ENCODE measurements around the gene SERPINE1.
A peak's percentile ranks its signal among the peaks of the same experiment; 100 is the strongest.
"Not testable (repeated sequence)": the region's sequence is repeated elsewhere in the genome, so short reads cannot be mapped to it uniquely, and the experiment has no call there.

Gene SERPINE1

GRCh38 chr7:101111261-101111660 lies 15.6 kb upstream of the SERPINE1 start:
- H3K9me3 Mint-ChIP-seq: no peaks in the 10 kb centered on the region
- H3K27me3 Mint-ChIP-seq (ENCODE audit: low read depth): no peaks in the 10 kb centered on the region
- no peaks in the 10 kb centered on the region for H3K36me3 Mint-ChIP-seq (ENCODE audit: low read depth)
- H3K27ac Mint-ChIP-seq: no peak overlapping the region
- H3K4me1 Mint-ChIP-seq (ENCODE audit: low read depth): no peaks in the 10 kb centered on the region
- H3K4me3 Mint-ChIP-seq: no peak overlapping the region

GRCh38 chr7:101112233-101112632 lies 14.7 kb upstream of the SERPINE1 start:
- Mint-ChIP-seq H3K4me1 (ENCODE audit: low read depth) (no peaks in the 10 kb centered on the region), H3K9me3 (no peaks in the 10 kb centered on the region), H3K4me3 (no peak overlapping the region), H3K27ac (no peak overlapping the region), H3K36me3 (ENCODE audit: low read depth) (no peaks in the 10 kb centered on the region), H3K27me3 (ENCODE audit: low read depth) (no peaks in the 10 kb centered on the region)

- H3K9me3 Mint-ChIP-seq; H3K36me3 Mint-ChIP-seq (ENCODE audit: low read depth); H3K27ac Mint-ChIP-seq; H3K4me1 Mint-ChIP-seq (ENCODE audit: low read depth); H3K4me3 Mint-ChIP-seq; H3K27me3 Mint-ChIP-seq (ENCODE audit: low read depth): not testable (repeated sequence)
Observed at GRCh38 chr7:101113140-101113539, 13.8 kb upstream of the SERPINE1 start.

- H3K27me3 Mint-ChIP-seq (ENCODE audit: low read depth): peaks cover 2% of the 10 kb centered on the region
- H3K9me3 Mint-ChIP-seq: no peaks in the 10 kb centered on the region
- no peak overlapping the region for H3K4me3 Mint-ChIP-seq
- H3K36me3 Mint-ChIP-seq (ENCODE audit: low read depth): no peaks in the 10 kb centered on the region
- H3K4me1 Mint-ChIP-seq (ENCODE audit: low read depth): no peaks in the 10 kb centered on the region
- H3K27ac Mint-ChIP-seq: no peak overlapping the region
Observed at GRCh38 chr7:101113836-101114235, 13.1 kb upstream of the SERPINE1 start.

- H3K27ac Mint-ChIP-seq: no peak overlapping the region
- peaks cover 4% of the 10 kb centered on the region for H3K27me3 Mint-ChIP-seq (ENCODE audit: low read depth)
- no peak overlapping the region for H3K4me3 Mint-ChIP-seq
- H3K4me1 Mint-ChIP-seq (ENCODE audit: low read depth): no peaks in the 10 kb centered on the region
- H3K9me3 Mint-ChIP-seq: no peaks in the 10 kb centered on the region
- H3K36me3 Mint-ChIP-seq (ENCODE audit: low read depth): no peaks in the 10 kb centered on the region
Observed at GRCh38 chr7:101114492-101114891, 12.4 kb upstream of the SERPINE1 start.

GRCh38 chr7:101115215-101115614 lies 11.7 kb upstream of the SERPINE1 start:
- H3K36me3 Mint-ChIP-seq (ENCODE audit: low read depth): no peaks in the 10 kb centered on the region

GRCh38 chr7:101116898-101117297 lies 10.0 kb upstream of the SERPINE1 start:
- peaks cover 10% of the 10 kb centered on the region for H3K27me3 Mint-ChIP-seq (ENCODE audit: low read depth)
- H3K4me3 Mint-ChIP-seq: no peak overlapping the region
- H3K36me3 Mint-ChIP-seq (ENCODE audit: low read depth): no peaks in the 10 kb centered on the region
- no peaks in the 10 kb centered on the region for H3K9me3 Mint-ChIP-seq
- peaks cover 1% of the 10 kb centered on the region for H3K4me1 Mint-ChIP-seq (ENCODE audit: low read depth)
- no peak overlapping the region for H3K27ac Mint-ChIP-seq

More at GRCh38 chr7:101115215-101115614, 11.7 kb upstream of the SERPINE1 start:
- H3K4me1 Mint-ChIP-seq (ENCODE audit: low read depth): no peaks in the 10 kb centered on the region
- H3K27me3 Mint-ChIP-seq (ENCODE audit: low read depth): peaks cover 8% of the 10 kb centered on the region
- H3K4me3 Mint-ChIP-seq: no peak overlapping the region
- H3K9me3 Mint-ChIP-seq: no peaks in the 10 kb centered on the region
- H3K27ac Mint-ChIP-seq: no peak overlapping the region

- Mint-ChIP-seq H3K27me3 (ENCODE audit: low read depth) (peaks cover 25% of the 10 kb centered on the region), H3K36me3 (ENCODE audit: low read depth) (no peaks in the 10 kb centered on the region)
Observed at GRCh38 chr7:101118856-101119255, 8.0 kb upstream of the SERPINE1 start.

GRCh38 chr7:101119876-101120275 lies 7.0 kb upstream of the SERPINE1 start:
- Mint-ChIP-seq H3K27me3 (ENCODE audit: low read depth) (peaks cover 33% of the 10 kb centered on the region), H3K4me3 (no peak overlapping the region), H3K9me3 (no peaks in the 10 kb centered on the region), H3K36me3 (ENCODE audit: low read depth) (no peaks in the 10 kb centered on the region), H3K4me1 (ENCODE audit: low read depth) (peaks cover 13% of the 10 kb centered on the region), H3K27ac (no peak overlapping the region)

More at GRCh38 chr7:101118856-101119255, 8.0 kb upstream of the SERPINE1 start:
- Mint-ChIP-seq H3K4me1 (ENCODE audit: low read depth) (peaks cover 8% of the 10 kb centered on the region), H3K27ac (no peak overlapping the region), H3K9me3 (no peaks in the 10 kb centered on the region), H3K4me3 (no peak overlapping the region)

- no peak overlapping the region for H3K27ac Mint-ChIP-seq
- H3K36me3 Mint-ChIP-seq (ENCODE audit: low read depth): no peaks in the 10 kb centered on the region
- H3K4me1 Mint-ChIP-seq (ENCODE audit: low read depth): peaks cover 15% of the 10 kb centered on the region
- H3K4me3 Mint-ChIP-seq: no peak overlapping the region
- H3K9me3 Mint-ChIP-seq: no peaks in the 10 kb centered on the region
- peaks cover 34% of the 10 kb centered on the region for H3K27me3 Mint-ChIP-seq (ENCODE audit: low read depth)
Observed at GRCh38 chr7:101120315-101120714, 6.6 kb upstream of the SERPINE1 start.

- H3K9me3 Mint-ChIP-seq; H3K27ac Mint-ChIP-seq; H3K36me3 Mint-ChIP-seq (ENCODE audit: low read depth): not testable (repeated sequence)
- peaks cover 25% of the 10 kb centered on the region for H3K4me1 Mint-ChIP-seq (ENCODE audit: low read depth)
- H3K27me3 Mint-ChIP-seq (ENCODE audit: low read depth): peaks cover 38% of the 10 kb centered on the region
- peak overlapping the region; percentile 70 for H3K4me3 Mint-ChIP-seq
Observed at GRCh38 chr7:101121631-101121990, 5.3 kb upstream of the SERPINE1 start.

GRCh38 chr7:101121991-101122932 lies 4.6 kb upstream of the SERPINE1 start:
- Mint-ChIP-seq H3K36me3 (ENCODE audit: low read depth) (no peaks in the 10 kb centered on the region), H3K4me3 (peak overlapping the region; percentile 70), H3K27ac (peak overlapping the region; percentile 71), H3K4me1 (ENCODE audit: low read depth) (peaks cover 32% of the 10 kb centered on the region), H3K9me3 (no peaks in the 10 kb centered on the region), H3K27me3 (ENCODE audit: low read depth) (peaks cover 44% of the 10 kb centered on the region)

- no peak overlapping the region for H3K27ac Mint-ChIP-seq
- H3K9me3 Mint-ChIP-seq: no peaks in the 10 kb centered on the region
- no peaks in the 10 kb centered on the region for H3K36me3 Mint-ChIP-seq (ENCODE audit: low read depth)
- no peak overlapping the region for H3K4me3 Mint-ChIP-seq
- H3K4me1 Mint-ChIP-seq (ENCODE audit: low read depth): peaks cover 33% of the 10 kb centered on the region
- peaks cover 52% of the 10 kb centered on the region for H3K27me3 Mint-ChIP-seq (ENCODE audit: low read depth)
Observed at GRCh38 chr7:101122933-101123702, 3.8 kb upstream of the SERPINE1 start.

GRCh38 chr7:101123703-101124068 lies 3.2 kb upstream of the SERPINE1 start:
- Mint-ChIP-seq H3K36me3 (ENCODE audit: low read depth) (no peaks in the 10 kb centered on the region), H3K9me3 (no peaks in the 10 kb centered on the region), H3K27ac (no peak overlapping the region), H3K27me3 (ENCODE audit: low read depth) (peaks cover 57% of the 10 kb centered on the region), H3K4me3 (no peak overlapping the region), H3K4me1 (ENCODE audit: low read depth) (peaks cover 33% of the 10 kb centered on the region)
